ENCODE results near the gene PANX2.

PANX2 gene

GRCh38 chr22:50178871-50179869 lies 8.6 kb downstream of the PANX2 start:
- no peaks in the 10 kb centered on the region for H3K36me3 ChIP-seq (replicated peaks; ENCODE audit: insufficient read depth, low read length)
- H3K79me2 ChIP-seq (ENCODE audit: low read length): no peaks in the 10 kb centered on the region
- no peak overlapping the region for H3K9ac ChIP-seq (ENCODE audit: low read length)
- TF ChIP-seq CTCF (IDR thresholded peaks at IDR 0.05; ENCODE audit: low read length) (no peak), EZH2phosphoT487 (IDR thresholded peaks at IDR 0.05; ENCODE audit: low read length) (no peak), EZH2 (optimal IDR thresholded peaks at IDR 0.05; ENCODE audit: low read depth, low read length) (no peak)
- no peak overlapping the region for H3K4me3 ChIP-seq (ENCODE audit: low read length)
- no peaks in the 10 kb centered on the region for H3K4me1 ChIP-seq (ENCODE audit: low read length)
- no peaks in the 10 kb centered on the region for H4K20me1 ChIP-seq (ENCODE audit: insufficient read depth, low read length)
- no peaks in the 10 kb centered on the region for H3K27me3 ChIP-seq (replicated peaks; ENCODE audit: insufficient read depth, low read length)
- H3F3A ChIP-seq (ENCODE audit: insufficient read depth, low read length): no peaks in the 10 kb centered on the region
- no peak overlapping the region for H3K4me2 ChIP-seq (ENCODE audit: low read depth, low read length)
- DNase-seq: no peak
- H3K27ac ChIP-seq (ENCODE audit: low read length): no peak overlapping the region
- H3K9me3 ChIP-seq (replicated peaks; ENCODE audit: insufficient read depth, low read length): no peaks in the 10 kb centered on the region
- H2AFZ ChIP-seq (ENCODE audit: low read length): no peak overlapping the region
- H3K9me2 ChIP-seq (replicated peaks; ENCODE audit: insufficient read depth, low read length): no peaks in the 10 kb centered on the region

GRCh38 chr22:50179937-50180726 lies 9.6 kb downstream of the PANX2 start:
- TF ChIP-seq EZH2 (optimal IDR thresholded peaks at IDR 0.05; ENCODE audit: low read depth, low read length) (no peak), EZH2phosphoT487 (IDR thresholded peaks at IDR 0.05; ENCODE audit: low read length) (no peak), CTCF (IDR thresholded peaks at IDR 0.05; ENCODE audit: low read length) (no peak)
- Histone ChIP-seq H3F3A (ENCODE audit: insufficient read depth, low read length) (no peaks in the 10 kb centered on the region), H3K9ac (ENCODE audit: low read length) (no peak overlapping the region), H3K36me3 (replicated peaks; ENCODE audit: insufficient read depth, low read length) (no peaks in the 10 kb centered on the region), H3K9me3 (replicated peaks; ENCODE audit: insufficient read depth, low read length) (no peaks in the 10 kb centered on the region), H3K9me2 (replicated peaks; ENCODE audit: insufficient read depth, low read length) (no peaks in the 10 kb centered on the region), H4K20me1 (ENCODE audit: insufficient read depth, low read length) (no peaks in the 10 kb centered on the region), H3K4me1 (ENCODE audit: low read length) (peaks cover 1% of the 10 kb centered on the region; the same call in 1 of the 2 replicates), H3K4me2 (ENCODE audit: low read depth, low read length) (no peak overlapping the region), H2AFZ (ENCODE audit: low read length) (no peak overlapping the region), H3K27me3 (replicated peaks; ENCODE audit: insufficient read depth, low read length) (peaks cover 4% of the 10 kb centered on the region; the same call in 1 of the 2 replicates), H3K4me3 (ENCODE audit: low read length) (no peak overlapping the region), H3K79me2 (ENCODE audit: low read length) (no peaks in the 10 kb centered on the region), H3K27ac (ENCODE audit: low read length) (no peak overlapping the region)
- no peak for DNase-seq

- no peaks in the 10 kb centered on the region for H3F3A ChIP-seq (ENCODE audit: insufficient read depth, low read length)
- H3K36me3 ChIP-seq (replicated peaks; ENCODE audit: insufficient read depth, low read length): no peaks in the 10 kb centered on the region
- no peak overlapping the region for H2AFZ ChIP-seq (ENCODE audit: low read length)
- H3K27ac ChIP-seq (ENCODE audit: low read length): no peak overlapping the region
- peaks cover 5% of the 10 kb centered on the region; the same call in 1 of the 2 replicates for H3K4me1 ChIP-seq (ENCODE audit: low read length)
- no peak for TF ChIP-seq EZH2phosphoT487 (IDR thresholded peaks at IDR 0.05; ENCODE audit: low read length)
- TF ChIP-seq EZH2 (optimal IDR thresholded peaks at IDR 0.05; ENCODE audit: low read depth, low read length): no peak
- TF ChIP-seq CTCF (IDR thresholded peaks at IDR 0.05; ENCODE audit: low read length): no peak
- H3K9me3 ChIP-seq (replicated peaks; ENCODE audit: insufficient read depth, low read length): no peaks in the 10 kb centered on the region
- H3K79me2 ChIP-seq (ENCODE audit: low read length): 0 out of 2 replicates have a peak, but pooled peaks cover 3% of the 10 kb centered on the region
- peaks cover 4% of the 10 kb centered on the region; the same call in 1 of the 2 replicates for H3K27me3 ChIP-seq (replicated peaks; ENCODE audit: insufficient read depth, low read length)
- DNase-seq: no peak
- no peaks in the 10 kb centered on the region for H4K20me1 ChIP-seq (ENCODE audit: insufficient read depth, low read length)
- no peak overlapping the region for H3K4me3 ChIP-seq (ENCODE audit: low read length)
- H3K9me2 ChIP-seq (replicated peaks; ENCODE audit: insufficient read depth, low read length): no peaks in the 10 kb centered on the region
- H3K9ac ChIP-seq (ENCODE audit: low read length): no peak overlapping the region
- no peak overlapping the region for H3K4me2 ChIP-seq (ENCODE audit: low read depth, low read length)
Measured at GRCh38 chr22:50180727-50181521, 10.4 kb downstream of the PANX2 start.

All from MM.1S (cell line).